HG03045 (cell line): ENCODE results near the gene SEMA4F.

Source experiments
- ATAC-seq: cut with Tn5 transposase; IDR thresholded peaks from one replicate; pipeline ENCODE4 v1.9.1; 2021; ENCODE audit warnings: mild to moderate bottlenecking, moderate library complexity; ENCODE audit not compliant: unreplicated experiment

The SEMA4F gene

GRCh38 chr2:74658516-74658915, 4.5 kb downstream of the SEMA4F start:
- ATAC-seq, result no peak

GRCh38 chr2:74659462-74659861, 5.4 kb downstream of the SEMA4F start:
- ATAC-seq, result no peak

- no peak for ATAC-seq
Measured at GRCh38 chr2:74668087-74668486, 14.0 kb downstream of the SEMA4F start.

- ATAC-seq, result no peak
Measured at GRCh38 chr2:74670263-74670662, 16.2 kb downstream of the SEMA4F start.

GRCh38 chr2:74671479-74671878, 17.4 kb downstream of the SEMA4F start:
- ATAC-seq, result no peak

GRCh38 chr2:74673826-74674528, 19.9 kb downstream of the SEMA4F start:
- ATAC-seq, result no peak

GRCh38 chr2:74675090-74675489, 21.0 kb downstream of the SEMA4F start:
- ATAC-seq, result no peak

GRCh38 chr2:74676331-74676730, 22.3 kb downstream of the SEMA4F start:
- ATAC-seq, result no peak

GRCh38 chr2:74679615-74680014, 25.6 kb downstream of the SEMA4F start:
- ATAC-seq, result no peak

GRCh38 chr2:74682501-74682900, 28.5 kb downstream of the SEMA4F start:
- no peak for ATAC-seq

GRCh38 chr2:74685408-74685807, 31.4 kb downstream of the SEMA4F start:
- ATAC-seq, result no peak

- no peak for ATAC-seq
Measured at GRCh38 chr2:74688881-74689280, 34.8 kb downstream of the SEMA4F start.

GRCh38 chr2:74689671-74690070, 35.6 kb downstream of the SEMA4F start:
- ATAC-seq, result no peak

GRCh38 chr2:74690571-74690970, 36.5 kb downstream of the SEMA4F start:
- peak; percentile 49 for ATAC-seq

- ATAC-seq, result no peak
Measured at GRCh38 chr2:74691929-74692328, 37.9 kb downstream of the SEMA4F start.

- ATAC-seq, result no peak
Measured at GRCh38 chr2:74693213-74693612, 39.2 kb downstream of the SEMA4F start.

- ATAC-seq, result no peak
Measured at GRCh38 chr2:74693668-74694067, 39.6 kb downstream of the SEMA4F start.

GRCh38 chr2:74694281-74694680, 40.2 kb downstream of the SEMA4F start:
- ATAC-seq, result no peak

GRCh38 chr2:74695663-74696062, 41.6 kb downstream of the SEMA4F start:
- ATAC-seq, result no peak

- ATAC-seq, result no peak
Measured at GRCh38 chr2:74696829-74697228, 42.8 kb downstream of the SEMA4F start.

- ATAC-seq, result no peak
Measured at GRCh38 chr2:74700643-74701372, 46.8 kb downstream of the SEMA4F start.

- no peak for ATAC-seq
Measured at GRCh38 chr2:74702001-74702715, 48.1 kb downstream of the SEMA4F start.
